Sigmoid colon (tissue), 7 donors: ENCODE measurements around the gene CSRP1. TPM values are rescaled to one million over a fixed set of nuclear protein-coding genes. Genes with fewer than 3 reads are reported as not detected.
A peak's percentile ranks its signal among the peaks of the same experiment; 100 is the strongest.

Source experiments
- DNase-seq: peaks from one replicate; pipeline ENCODE4 v3.0.0-alpha.2; 2019
- H3K27ac ChIP-seq, 4 donors: fragments of 200-600 bp; sonication (generic); one replicate each; pipeline ENCODE4 v1.5.1; 2016 to 2019; ENCODE audit warnings: mild to moderate bottlenecking in 1 of 4
- H3K27me3 ChIP-seq, 3 donors: fragments of 200-600 bp; sonication (generic); one replicate each; pipeline ENCODE4 v1.5.1; 2019; ENCODE audit warnings: mild to moderate bottlenecking in 1 of 3
- H3K36me3 ChIP-seq, 4 donors: fragments of 200-600 bp; sonication (generic); one replicate each; pipeline ENCODE4 v1.5.1; 2016 to 2019
- H3K4me1 ChIP-seq, 4 donors: fragments of 200-600 bp; sonication (generic); one replicate each; pipeline ENCODE4 v1.5.1; 2017 to 2019
- H3K4me3 ChIP-seq, 4 donors: fragments of 200-600 bp; sonication (generic); one replicate each; pipeline ENCODE4 v1.5.1; 2017 to 2019; ENCODE audit warnings: mild to moderate bottlenecking in 2 of 4, moderate library complexity in 1 of 4
- H3K9me3 ChIP-seq, 4 donors: fragments of 200-600 bp in 3 of 4; sonication (generic) in 3 of 4; one replicate each; pipeline versions ENCODE4 v1.5.1 to v1.6.1; 2013 to 2019
- CTCF ChIP-seq, 4 experiments: fragments of 450-650 bp in 3 of 4; fragments of 200-600 bp in 1 of 4; IDR thresholded peaks; one replicate each; pipeline ENCODE4 v1.5.1; 2016 to 2019; ENCODE audit warnings: antibody characterized with exemption in 4 of 4, mild to moderate bottlenecking in 3 of 4, moderate library complexity in 2 of 4
- EP300 ChIP-seq, 4 donors: sonication (generic); formaldehyde crosslinking; IDR thresholded peaks; one replicate each; pipeline ENCODE4 v1.6.1; 2017; ENCODE audit warnings: antibody characterized with exemption in 4 of 4
- POLR2A ChIP-seq, 2 donors: fragments of 450-650 bp; IDR thresholded peaks; one replicate each; pipeline ENCODE4 v1.6.1; 2016; ENCODE audit warnings: antibody characterized with exemption in 2 of 2, mild to moderate bottlenecking in 2 of 2, moderate library complexity in 2 of 2
- POLR2AphosphoS5 ChIP-seq, 4 donors: sonication (generic); formaldehyde crosslinking; IDR thresholded peaks; one replicate each; pipeline ENCODE4 v1.6.1; 2017; ENCODE audit warnings: antibody characterized with exemption in 4 of 4
- WGBS, 2 donors: extraction: QIAGEN DNeasy Blood & Tissue Kit; methylation state at CpG; one replicate each; pipeline ENCODE4 v1.1.7; 2013; 5-methylcytosine and 5-hydroxymethylcytosine counted together
- intact Hi-C: fragments of 100-400 bp; cut with DNase I; formaldehyde crosslinking; loops from one replicate; pipeline ENCODE4 v1.15.1; 2023
- polyA plus RNA-seq, 3 donors: library from polyadenylated mRNA; stranded (reverse); fragments of 200-250 nt; gene quantifications; one replicate each; pipeline ENCODE4 v1.2.3, GENCODE V29; 2013
- total RNA-seq, 4 donors: library from RNA; depleted of rRNA; stranded (reverse); fragments of >200 nt; gene quantifications; one replicate each; pipeline ENCODE4 v1.1.0, GENCODE V29; 2016
- donor health status: healthy with polysubstance abuse.
- donor health status: Bipolar disorder and iron deficiency.
- donor health status: healthy.

The CSRP1 gene
- total and polyA plus RNA-seq, 7 donors = 189 to 8,467 (median 4,737) TPM

- TF ChIP-seq EP300 (IDR thresholded peaks at IDR 0.05) = no peak
- no peak for TF ChIP-seq POLR2AphosphoS5 (IDR thresholded peaks at IDR 0.05)
- no peak for TF ChIP-seq POLR2A (IDR thresholded peaks at IDR 0.05)
- TF ChIP-seq CTCF (IDR thresholded peaks at IDR 0.05) = no peak
- peaks cover 0 to 43% (median 22%) of the 10 kb centered on the region in 4 donors for H3K4me1 ChIP-seq
- intact Hi-C loops = no loop called here
- H3K4me3 ChIP-seq = no peak overlapping the region
- no peak for DNase-seq
- H3K27me3 ChIP-seq = no peaks in the 10 kb centered on the region
- no peak overlapping the region for H3K27ac ChIP-seq
- WGBS, 2 donors = 42 to 48% methylated on average over 9 of the region's 9 CpGs
- no peaks in the 10 kb centered on the region for H3K36me3 ChIP-seq
- H3K9me3 ChIP-seq = no peaks in the 10 kb centered on the region
Observed at GRCh38 chr1:201545851-201546492, 39.0 kb upstream of the CSRP1 start.

GRCh38 chr1:201544710-201545109, 37.8 kb upstream of the CSRP1 start:
- WGBS, 2 donors = 93 to 97% methylated on average over 3 of the region's 3 CpGs
- Histone ChIP-seq H3K4me3 (no peak overlapping the region), H3K9me3 (no peaks in the 10 kb centered on the region), H3K27me3 (no peaks in the 10 kb centered on the region), H3K4me1 (peaks cover 0 to 56% (median 28%) of the 10 kb centered on the region in 4 donors), H3K36me3 (no peaks in the 10 kb centered on the region), H3K27ac (no peak overlapping the region)
- TF ChIP-seq POLR2A (IDR thresholded peaks at IDR 0.05) (no peak), EP300 (IDR thresholded peaks at IDR 0.05) (no peak), CTCF (IDR thresholded peaks at IDR 0.05) (no peak), POLR2AphosphoS5 (IDR thresholded peaks at IDR 0.05) (no peak)
- intact Hi-C loops = no loop called here
- DNase-seq = no peak

GRCh38 chr1:201543871-201544642, 37.1 kb upstream of the CSRP1 start:
- no peaks in the 10 kb centered on the region for H3K27me3 ChIP-seq
- no peak for DNase-seq
- TF ChIP-seq EP300 (IDR thresholded peaks at IDR 0.05) (no peak), POLR2AphosphoS5 (IDR thresholded peaks at IDR 0.05) (no peak), CTCF (IDR thresholded peaks at IDR 0.05) (no peak), POLR2A (IDR thresholded peaks at IDR 0.05) (no peak)
- H3K4me1 ChIP-seq = peaks cover 0 to 57% (median 28%) of the 10 kb centered on the region in 4 donors
- H3K4me3 ChIP-seq = no peak overlapping the region
- no peak overlapping the region for H3K27ac ChIP-seq
- 80 to 81% methylated on average over 7 of the region's 7 CpGs for WGBS, 2 donors
- intact Hi-C loops = no loop called here
- no peaks in the 10 kb centered on the region for H3K36me3 ChIP-seq
- H3K9me3 ChIP-seq = no peaks in the 10 kb centered on the region

GRCh38 chr1:201542309-201543035, 35.5 kb upstream of the CSRP1 start:
- Histone ChIP-seq H3K27me3 (no peaks in the 10 kb centered on the region), H3K27ac (peak overlapping the region; percentile 87 to 95 (median 90)), H3K4me3 (no peak overlapping the region), H3K36me3 (no peaks in the 10 kb centered on the region), H3K4me1 (peaks cover 0 to 70% (median 40%) of the 10 kb centered on the region in 4 donors), H3K9me3 (no peaks in the 10 kb centered on the region)
- intact Hi-C loops = no loop called here
- no peak for DNase-seq
- TF ChIP-seq POLR2AphosphoS5 (IDR thresholded peaks at IDR 0.05) = peak in 1 of 4 donors; percentile 38
- no peak for TF ChIP-seq EP300 (IDR thresholded peaks at IDR 0.05)
- WGBS, 2 donors = 79 to 86% methylated on average over 9 of the region's 9 CpGs
